ENCODE data around the gene KRT24. TPM values are rescaled to one million over a fixed set of nuclear protein-coding genes. Genes with fewer than 3 reads are reported as not detected.
A peak's percentile ranks its signal among the peaks of the same experiment; 100 is the strongest.

The KRT24 gene
- total RNA-seq, 2 experiments from 2014 or later, result not detected

DNA sequence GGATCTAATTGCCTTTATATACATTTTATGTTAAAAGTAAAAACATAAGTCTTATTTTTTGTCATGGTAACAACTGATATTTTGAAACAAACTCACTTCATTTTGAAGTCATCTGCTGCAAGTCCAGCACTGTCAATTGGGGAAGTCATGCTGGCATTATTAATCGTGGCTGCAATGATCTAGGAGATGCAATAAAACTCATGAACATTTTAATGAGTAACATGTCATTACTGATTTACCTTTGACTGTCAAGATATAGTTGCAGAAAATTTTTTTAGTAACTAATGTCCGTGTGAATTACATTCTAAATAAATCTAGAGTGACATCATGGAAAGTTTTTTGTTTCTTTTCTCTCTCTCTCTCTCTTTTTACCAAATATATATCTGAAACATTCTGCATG, 17.3 kb upstream of the KRT24 start:
- Mint-ChIP-seq H3K9me3 (ENCODE audit: low read depth) (no peaks in the 10 kb centered on the region), H3K36me3 (ENCODE audit: low read depth) (no peaks in the 10 kb centered on the region), H3K4me1 (no peaks in the 10 kb centered on the region), H3K27ac (no peak overlapping the region), H3K4me3 (no peak overlapping the region), H3K27me3 (peaks cover 10% of the 10 kb centered on the region)
- intact Hi-C loops (cut with DNase I, micrococcal nuclease), result no loop called here
- DNase-seq (no peak), ATAC-seq (no peak)
- CTCF ChIA-PET, result interaction anchor here (1.0 kb wide), 1 partner anchor 101 kb away, joined by 3 read pairs; no protein-coding TSS in a partner anchor
- POLR2A ChIA-PET, result no interaction called here

DNA sequence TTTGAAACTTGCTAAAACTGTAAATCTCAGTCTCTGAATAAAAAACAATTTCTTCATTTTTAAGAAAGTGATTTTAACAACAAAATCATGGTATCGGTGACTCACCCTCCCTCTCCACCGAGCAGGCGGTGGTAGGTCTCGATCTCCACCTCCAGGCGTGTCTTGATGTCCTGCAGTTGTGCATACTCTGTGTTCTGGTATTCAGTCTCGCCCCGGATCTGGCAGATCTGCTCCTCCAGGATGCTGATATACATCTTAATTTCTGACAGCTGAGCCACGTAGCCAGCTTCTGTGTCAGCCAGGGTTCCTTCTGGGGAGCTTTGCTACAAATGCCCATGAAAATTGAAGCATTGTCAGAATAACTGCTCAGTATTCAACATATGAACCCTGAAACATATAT, 15.4 kb upstream of the KRT24 start:
- intact Hi-C loops (cut with DNase I, micrococcal nuclease), result no loop called here
- peaks cover 10% of the 10 kb centered on the region for H3K27me3 Mint-ChIP-seq
- no peaks in the 10 kb centered on the region for H3K36me3 Mint-ChIP-seq (ENCODE audit: low read depth)
- CTCF ChIA-PET, result interaction anchor here (1.6 kb wide), 2 partner anchors 12 to 15 kb away, joined by 5 to 6 read pairs; partner anchors contain the start of gene KRT24
- no peak overlapping the region for H3K4me3 Mint-ChIP-seq
- H3K9me3 Mint-ChIP-seq (ENCODE audit: low read depth), result no peaks in the 10 kb centered on the region
- POLR2A ChIA-PET, result no interaction called here
- DNase-seq (no peak), ATAC-seq (no peak)
- no peaks in the 10 kb centered on the region for H3K4me1 Mint-ChIP-seq
- no peak overlapping the region for H3K27ac Mint-ChIP-seq

DNA sequence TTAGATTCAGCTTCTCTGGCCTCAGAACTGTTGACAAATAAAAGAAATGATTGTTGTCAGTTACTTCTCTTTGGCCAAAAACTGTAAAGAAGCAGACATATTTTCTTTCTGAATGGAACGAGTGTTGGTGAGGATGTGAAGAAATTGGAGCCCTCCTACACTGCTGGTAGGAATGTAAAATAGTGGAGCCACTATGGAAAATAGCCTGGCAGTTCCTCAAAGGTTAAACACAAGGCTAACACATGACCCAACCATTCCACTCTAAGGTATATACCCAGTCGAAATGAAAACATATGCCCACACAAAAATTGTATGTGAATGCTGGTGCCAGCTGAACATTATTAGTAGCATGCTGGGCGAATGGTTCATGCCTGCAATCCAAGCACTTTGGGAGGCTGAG, 14.2 kb upstream of the KRT24 start:
- ChIA-PET CTCF (no interaction called here), POLR2A (no interaction called here)
- Mint-ChIP-seq H3K4me1 (no peaks in the 10 kb centered on the region), H3K27ac (no peak overlapping the region), H3K9me3 (ENCODE audit: low read depth) (no peaks in the 10 kb centered on the region), H3K27me3 (peaks cover 5% of the 10 kb centered on the region), H3K4me3 (no peak overlapping the region), H3K36me3 (ENCODE audit: low read depth) (no peaks in the 10 kb centered on the region)
- ATAC-seq (no peak), DNase-seq (no peak)
- intact Hi-C loops (cut with DNase I, micrococcal nuclease), result no loop called here

DNA sequence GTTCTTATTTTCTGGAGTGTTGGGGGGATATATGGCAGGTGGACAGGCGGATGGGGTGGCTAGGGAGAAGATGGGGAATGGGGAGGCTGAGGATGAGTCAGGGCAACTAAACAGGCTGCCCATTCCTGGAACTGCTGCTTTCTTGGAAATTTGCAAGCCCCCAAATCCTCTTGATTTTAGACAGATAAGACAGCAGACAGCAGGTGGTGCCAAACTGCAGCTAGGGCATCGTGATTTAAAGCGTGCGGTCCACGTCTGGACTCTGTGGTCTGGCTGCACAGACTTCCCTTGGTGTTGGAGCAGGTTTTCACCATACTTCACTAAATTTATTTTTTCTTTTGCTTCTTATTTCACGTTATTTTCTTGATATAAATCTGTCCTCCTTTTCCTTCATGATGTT, 10.9 kb upstream of the KRT24 start:
- CTCF ChIA-PET, result no interaction called here

DNA sequence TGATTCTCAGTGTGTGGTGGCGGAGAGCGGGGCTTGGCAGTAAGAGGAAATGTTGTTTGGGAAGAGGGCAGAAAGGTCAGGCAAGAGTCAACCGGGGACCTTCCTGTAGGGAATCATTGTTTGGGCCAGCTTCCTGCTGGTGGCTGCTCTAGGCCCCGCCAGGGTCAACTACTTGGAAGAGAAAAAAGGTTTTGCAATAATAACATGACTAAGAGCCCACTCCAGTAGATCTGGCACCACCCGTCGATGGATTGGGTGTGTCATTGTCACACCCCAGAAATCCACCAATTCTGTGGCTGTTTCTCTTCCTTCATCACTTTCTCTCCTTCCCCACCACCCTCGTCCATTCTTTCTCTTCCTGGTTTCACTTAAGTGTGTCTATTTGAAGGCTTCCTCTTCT, 4.2 kb upstream of the KRT24 start:
- ChIA-PET POLR2A (no interaction called here), CTCF (no interaction called here)
- peaks cover 2% of the 10 kb centered on the region for H3K4me1 Mint-ChIP-seq
- H3K36me3 Mint-ChIP-seq (ENCODE audit: low read depth), result no peaks in the 10 kb centered on the region
- H3K4me3 Mint-ChIP-seq, result no peak overlapping the region
- H3K27ac Mint-ChIP-seq, result no peak overlapping the region
- H3K27me3 Mint-ChIP-seq, result peaks cover 16% of the 10 kb centered on the region
- no peaks in the 10 kb centered on the region for H3K9me3 Mint-ChIP-seq (ENCODE audit: low read depth)
- intact Hi-C loops (cut with DNase I, micrococcal nuclease), result no loop called here
- DNase-seq (no peak), ATAC-seq (no peak)

More for the DNA sequence above, 10.9 kb upstream of the KRT24 start:
- intact Hi-C loops (cut with DNase I, micrococcal nuclease), result no loop called here
- Mint-ChIP-seq H3K27me3 (peaks cover 5% of the 10 kb centered on the region), H3K9me3 (ENCODE audit: low read depth) (no peaks in the 10 kb centered on the region), H3K4me1 (peaks cover 2% of the 10 kb centered on the region), H3K4me3 (no peak overlapping the region), H3K36me3 (ENCODE audit: low read depth) (no peaks in the 10 kb centered on the region), H3K27ac (peak overlapping the region; percentile 31)
- POLR2A ChIA-PET, result no interaction called here
- ATAC-seq (no peak), DNase-seq (no peak)

DNA sequence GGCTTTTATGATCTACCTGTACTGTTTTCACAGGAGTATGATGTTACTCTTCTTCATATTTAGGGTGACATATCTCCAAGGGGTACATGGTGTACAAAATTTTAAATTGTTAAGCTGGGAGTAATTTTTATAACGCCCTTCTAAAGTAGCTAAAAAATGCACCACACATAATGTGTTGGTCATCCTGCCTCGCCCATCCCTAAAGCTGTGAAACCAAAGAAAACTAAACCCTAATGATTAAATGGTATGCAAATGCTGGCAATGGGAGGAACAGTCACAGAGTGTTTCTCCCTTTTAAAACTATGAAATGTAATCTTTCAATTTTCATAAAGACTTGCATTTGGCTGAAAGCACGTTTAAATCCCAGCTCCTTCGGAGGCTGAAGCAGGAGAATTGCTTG, 2.0 kb upstream of the KRT24 start:
- POLR2A ChIA-PET, result no interaction called here
- H3K36me3 Mint-ChIP-seq (ENCODE audit: low read depth), result no peaks in the 10 kb centered on the region
- no peaks in the 10 kb centered on the region for H3K9me3 Mint-ChIP-seq (ENCODE audit: low read depth)
- no peak overlapping the region for H3K4me3 Mint-ChIP-seq
- peaks cover 2% of the 10 kb centered on the region for H3K4me1 Mint-ChIP-seq
- H3K27ac Mint-ChIP-seq, result no peak overlapping the region
- intact Hi-C loops (cut with DNase I, micrococcal nuclease), result no loop called here
- CTCF ChIA-PET, result interaction anchor here (0.5 to 1.2 kb wide), 5 partner anchors 10 to 86 kb away, joined by 3 read pairs; no protein-coding TSS in a partner anchor
- ATAC-seq, result no peak
- DNase-seq, result no peak
- peaks cover 16% of the 10 kb centered on the region for H3K27me3 Mint-ChIP-seq

DNA sequence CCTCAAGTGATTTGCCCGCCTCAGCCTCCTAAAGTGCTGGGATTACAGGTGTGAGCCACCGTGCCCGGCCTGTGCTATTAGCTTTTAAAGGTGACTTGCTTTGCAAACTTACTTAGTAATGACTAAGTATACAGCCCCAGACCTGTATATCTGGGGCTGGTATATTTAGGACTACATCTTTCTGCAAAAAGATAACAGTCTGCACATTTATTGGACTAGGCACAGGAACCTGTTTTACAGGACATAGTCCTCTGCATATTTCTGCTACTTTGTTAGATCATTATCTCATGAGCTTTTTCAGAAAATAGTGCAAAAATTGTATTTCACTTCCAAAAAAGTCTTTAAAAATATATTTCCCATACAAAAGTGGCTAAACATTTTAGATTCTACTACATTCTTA, 1.3 kb downstream of the KRT24 start:
- Mint-ChIP-seq H3K4me1 (no peaks in the 10 kb centered on the region), H3K36me3 (ENCODE audit: low read depth) (no peaks in the 10 kb centered on the region), H3K27me3 (peaks cover 13% of the 10 kb centered on the region), H3K4me3 (no peak overlapping the region), H3K27ac (no peak overlapping the region), H3K9me3 (ENCODE audit: low read depth) (no peaks in the 10 kb centered on the region)
- intact Hi-C loops (cut with DNase I, micrococcal nuclease), result no loop called here
- DNase-seq (no peak), ATAC-seq (no peak)
- POLR2A ChIA-PET, result no interaction called here
- CTCF ChIA-PET, result interaction anchor here (0.5 kb wide), 1 partner anchor 946 kb away, joined by 3 read pairs; no protein-coding TSS in a partner anchor

DNA sequence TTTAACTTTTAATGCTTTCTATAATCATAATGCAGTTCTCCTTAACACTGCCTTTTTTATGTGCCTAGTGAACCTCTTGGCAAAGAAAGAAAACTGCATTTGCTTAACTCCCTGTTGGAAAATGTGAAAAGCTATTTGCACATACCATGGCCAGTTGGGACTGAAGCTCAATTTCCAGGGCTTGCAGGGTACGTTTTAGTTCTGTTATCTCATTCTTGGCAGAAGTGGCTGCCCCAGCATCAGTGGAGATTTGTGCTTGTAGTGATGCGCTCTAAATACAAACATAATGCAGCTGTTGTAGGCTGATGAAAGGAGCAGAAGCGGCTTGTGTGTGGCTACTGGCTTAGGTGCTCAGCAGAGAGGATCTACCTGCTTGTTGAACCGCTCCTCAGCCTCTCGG, 3.7 kb downstream of the KRT24 start:
- Mint-ChIP-seq H3K4me1 (no peaks in the 10 kb centered on the region), H3K9me3 (ENCODE audit: low read depth) (no peaks in the 10 kb centered on the region), H3K27ac (no peak overlapping the region), H3K27me3 (peaks cover 7% of the 10 kb centered on the region), H3K4me3 (no peak overlapping the region), H3K36me3 (ENCODE audit: low read depth) (no peaks in the 10 kb centered on the region)
- CTCF ChIA-PET, result interaction anchor here (0.6 to 0.7 kb wide), 2 partner anchors 82 to 488 kb away, joined by 3 to 4 read pairs; partner anchors contain the start of gene KRT27
- POLR2A ChIA-PET, result no interaction called here
- DNase-seq (no peak), ATAC-seq (no peak)
- intact Hi-C loops (cut with DNase I, micrococcal nuclease), result no loop called here

DNA sequence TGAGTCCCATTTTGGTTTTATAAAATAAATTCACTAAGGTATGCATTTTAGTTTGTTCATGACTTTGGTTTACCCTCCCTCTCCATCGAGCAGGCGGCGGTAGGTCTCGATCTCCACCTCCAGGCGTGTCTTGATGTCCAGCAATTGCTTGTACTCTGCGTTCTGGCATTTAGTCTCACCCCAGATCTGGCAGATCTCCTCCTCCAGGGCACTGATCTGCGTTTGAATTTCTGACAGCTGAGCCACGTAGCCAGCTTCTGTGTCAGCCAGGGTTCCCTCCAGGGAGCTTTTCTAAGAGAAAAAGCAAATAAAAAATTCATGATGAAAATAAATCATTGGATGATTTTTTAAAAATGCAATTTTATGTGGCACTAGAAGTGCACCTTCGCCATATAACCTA, 4.2 kb downstream of the KRT24 start:
- ATAC-seq (no peak), DNase-seq (no peak)
- Mint-ChIP-seq H3K4me1 (no peaks in the 10 kb centered on the region), H3K27ac (no peak overlapping the region), H3K4me3 (no peak overlapping the region), H3K27me3 (peaks cover 6% of the 10 kb centered on the region), H3K9me3 (ENCODE audit: low read depth) (no peaks in the 10 kb centered on the region), H3K36me3 (ENCODE audit: low read depth) (no peaks in the 10 kb centered on the region)
- ChIA-PET CTCF (interaction anchor here (0.6 kb wide), 2 partner anchors 31 to 113 kb away, joined by 3 to 4 read pairs; no protein-coding TSS in a partner anchor), POLR2A (no interaction called here)
- intact Hi-C loops (cut with DNase I, micrococcal nuclease), result no loop called here

DNA sequence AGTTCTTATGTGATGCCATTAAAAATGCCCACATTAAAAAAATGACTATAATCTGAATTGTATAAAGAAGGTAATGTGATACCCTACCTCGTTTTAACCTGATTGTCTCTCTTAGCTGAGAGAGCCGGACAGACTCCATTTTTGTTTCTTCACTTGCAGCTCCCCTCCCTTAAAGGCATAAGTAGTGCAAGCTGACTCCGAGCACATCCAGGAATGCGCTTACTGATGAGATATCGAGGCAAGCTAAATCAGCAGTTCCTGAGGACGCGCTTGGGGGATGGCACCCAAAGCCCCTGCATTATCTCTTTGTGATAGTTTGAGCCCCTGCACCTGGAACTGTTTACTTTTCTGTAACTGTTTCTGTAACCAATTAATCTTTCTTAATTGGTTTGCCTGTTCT, 6.3 kb downstream of the KRT24 start:
- Mint-ChIP-seq H3K27ac (no peak overlapping the region), H3K4me1 (no peaks in the 10 kb centered on the region), H3K4me3 (no peak overlapping the region), H3K27me3 (peaks cover 7% of the 10 kb centered on the region), H3K9me3 (ENCODE audit: low read depth) (no peaks in the 10 kb centered on the region), H3K36me3 (ENCODE audit: low read depth) (no peaks in the 10 kb centered on the region)
- intact Hi-C loops (cut with DNase I, micrococcal nuclease), result no loop called here
- DNase-seq (no peak), ATAC-seq (no peak)
- ChIA-PET POLR2A (no interaction called here), CTCF (interaction anchor here (0.6 to 1.4 kb wide), 6 partner anchors 9 to 969 kb away, joined by 3 read pairs; no protein-coding TSS in a partner anchor)

DNA sequence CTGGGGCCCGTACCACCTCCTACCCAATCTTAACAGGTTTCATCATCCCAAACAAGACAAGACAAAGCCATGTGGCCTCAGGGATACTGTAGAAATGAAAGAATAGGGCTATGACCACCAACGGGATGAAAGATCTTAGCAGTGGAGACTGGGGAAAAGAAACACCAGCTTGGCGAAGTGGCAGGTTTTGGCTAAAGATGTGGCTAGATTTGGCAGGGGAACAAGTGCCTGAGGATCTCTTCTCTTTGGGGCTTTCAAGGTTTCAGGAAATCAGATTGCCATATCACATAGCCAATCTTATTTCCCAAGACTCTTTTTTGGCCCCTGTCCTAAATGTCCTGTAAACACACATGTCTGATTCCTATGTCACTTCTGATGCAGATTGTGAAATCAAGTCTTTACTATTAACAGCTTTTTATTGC, 6.9 kb downstream of the KRT24 start:
- POLR2A ChIA-PET, result no interaction called here
- peaks cover 8% of the 10 kb centered on the region for H3K27me3 Mint-ChIP-seq
- ATAC-seq (no peak), DNase-seq (no peak)
- no peaks in the 10 kb centered on the region for H3K9me3 Mint-ChIP-seq (ENCODE audit: low read depth)
- intact Hi-C loops (cut with DNase I, micrococcal nuclease), result no loop called here
- CTCF ChIA-PET, result interaction anchor here (0.6 to 1.4 kb wide), 4 partner anchors 23 to 970 kb away, joined by 3 read pairs; no protein-coding TSS in a partner anchor
- H3K36me3 Mint-ChIP-seq (ENCODE audit: low read depth), result no peaks in the 10 kb centered on the region
- no peaks in the 10 kb centered on the region for H3K4me1 Mint-ChIP-seq
- no peak overlapping the region for H3K27ac Mint-ChIP-seq
- no peak overlapping the region for H3K4me3 Mint-ChIP-seq

DNA sequence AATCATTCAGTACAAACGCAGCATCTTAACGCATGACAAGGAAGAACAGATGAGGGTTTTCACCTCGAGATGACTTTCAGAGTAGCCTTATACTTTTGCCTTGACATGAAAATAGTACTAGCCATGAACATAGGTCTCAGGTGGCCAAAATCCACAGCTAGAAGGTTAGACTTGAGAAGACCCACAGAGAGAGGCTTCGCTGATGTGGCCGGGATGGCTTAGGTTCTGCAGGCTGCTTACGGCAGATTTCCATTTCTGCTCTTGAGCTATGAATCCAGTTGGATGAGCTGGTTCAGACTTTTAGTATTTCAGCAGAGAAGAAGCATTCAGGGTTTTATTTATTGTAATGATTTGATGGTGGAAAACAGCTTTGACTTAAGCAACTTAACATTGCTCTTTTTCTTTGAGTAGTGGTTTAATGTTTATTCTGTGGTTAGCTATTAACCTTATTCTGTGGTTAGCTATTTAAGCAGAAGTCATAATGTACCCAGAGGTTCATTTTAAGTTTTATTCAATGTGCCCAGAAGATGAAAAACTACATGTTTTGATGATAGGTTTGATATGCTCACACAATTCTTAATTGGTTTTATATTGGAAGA, 7.6 kb downstream of the KRT24 start:
- H3K27me3 Mint-ChIP-seq, result peaks cover 8% of the 10 kb centered on the region
- DNase-seq (no peak), ATAC-seq (no peak)
- POLR2A ChIA-PET, result no interaction called here
- H3K27ac Mint-ChIP-seq, result no peak overlapping the region
- no peaks in the 10 kb centered on the region for H3K36me3 Mint-ChIP-seq (ENCODE audit: low read depth)
- intact Hi-C loops (cut with DNase I, micrococcal nuclease), result no loop called here
- H3K9me3 Mint-ChIP-seq (ENCODE audit: low read depth), result no peaks in the 10 kb centered on the region
- CTCF ChIA-PET, result interaction anchor here (1.4 kb wide), 1 partner anchor 23 kb away, joined by 3 read pairs; no protein-coding TSS in a partner anchor
- H3K4me1 Mint-ChIP-seq, result no peaks in the 10 kb centered on the region
- H3K4me3 Mint-ChIP-seq, result no peak overlapping the region

All from activated CD4-positive, alpha-beta T cell treated with anti-CD3 and anti-CD28 coated beads for 36 hours (primary cell).